Measurements from ENCODE around the gene KIF5B.
"Not testable (repeated sequence)": the region's sequence is repeated elsewhere in the genome, so short reads cannot be mapped to it uniquely, and the experiment has no call there.

Gene KIF5B

DNA sequence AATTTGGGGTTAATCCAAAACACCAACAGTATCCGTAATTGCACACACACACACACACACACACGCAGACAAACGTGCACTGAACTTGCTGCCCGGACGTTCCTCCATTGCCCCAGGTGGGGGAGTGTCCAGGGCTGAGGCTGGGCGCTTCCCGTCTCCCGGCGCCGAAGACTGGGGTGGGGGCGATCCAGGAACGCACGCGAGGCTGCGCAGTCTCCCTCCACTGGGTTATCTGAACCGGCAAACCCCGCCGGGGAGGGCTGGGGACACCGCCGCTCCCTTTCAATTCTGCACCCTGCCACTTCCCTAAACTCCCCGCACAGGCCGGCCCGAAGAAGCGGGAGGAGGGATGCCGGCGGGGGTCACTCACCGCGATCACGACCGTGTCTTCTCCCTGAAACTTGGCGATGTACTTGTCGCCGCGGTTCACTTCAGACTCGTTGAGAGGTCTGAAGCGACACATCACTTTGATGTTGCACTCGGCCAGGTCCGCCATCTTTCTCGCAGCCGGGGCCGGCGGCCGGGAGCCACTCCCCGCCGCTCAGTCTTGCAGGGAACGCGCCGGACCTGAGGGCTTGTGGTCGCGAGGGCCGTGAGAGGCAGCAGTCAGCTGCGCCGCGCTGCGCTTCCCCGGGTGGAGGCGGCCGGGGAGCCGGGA lies 618 bp downstream of the KIF5B start:
- Histone ChIP-seq H3K79me2 (ENCODE audit: insufficient read depth, low read depth) (peaks cover 55% of the 10 kb centered on the region), H2AFZ (ENCODE audit: low read depth) (peak overlapping the region; percentile 90), H3K4me1 (ENCODE audit: low read depth, poor library complexity, severe bottlenecking) (peaks cover 32% of the 10 kb centered on the region), H3K36me3 (ENCODE audit: insufficient read depth) (no peaks in the 10 kb centered on the region), H4K20me1 (ENCODE audit: insufficient read depth) (peaks cover 47% of the 10 kb centered on the region), H3K4me3 (IDR thresholded peaks at IDR 0.05; ENCODE audit: insufficient read depth, low read depth, low read length) (no peak overlapping the region), H3K27ac (peak overlapping the region; percentile 87), H3K27me3 (ENCODE audit: insufficient read depth, low read depth) (no peaks in the 10 kb centered on the region), H3K4me2 (peak overlapping the region; percentile 98), H3K9ac (peak overlapping the region; percentile 92)
- TF ChIP-seq, protein P1, sequence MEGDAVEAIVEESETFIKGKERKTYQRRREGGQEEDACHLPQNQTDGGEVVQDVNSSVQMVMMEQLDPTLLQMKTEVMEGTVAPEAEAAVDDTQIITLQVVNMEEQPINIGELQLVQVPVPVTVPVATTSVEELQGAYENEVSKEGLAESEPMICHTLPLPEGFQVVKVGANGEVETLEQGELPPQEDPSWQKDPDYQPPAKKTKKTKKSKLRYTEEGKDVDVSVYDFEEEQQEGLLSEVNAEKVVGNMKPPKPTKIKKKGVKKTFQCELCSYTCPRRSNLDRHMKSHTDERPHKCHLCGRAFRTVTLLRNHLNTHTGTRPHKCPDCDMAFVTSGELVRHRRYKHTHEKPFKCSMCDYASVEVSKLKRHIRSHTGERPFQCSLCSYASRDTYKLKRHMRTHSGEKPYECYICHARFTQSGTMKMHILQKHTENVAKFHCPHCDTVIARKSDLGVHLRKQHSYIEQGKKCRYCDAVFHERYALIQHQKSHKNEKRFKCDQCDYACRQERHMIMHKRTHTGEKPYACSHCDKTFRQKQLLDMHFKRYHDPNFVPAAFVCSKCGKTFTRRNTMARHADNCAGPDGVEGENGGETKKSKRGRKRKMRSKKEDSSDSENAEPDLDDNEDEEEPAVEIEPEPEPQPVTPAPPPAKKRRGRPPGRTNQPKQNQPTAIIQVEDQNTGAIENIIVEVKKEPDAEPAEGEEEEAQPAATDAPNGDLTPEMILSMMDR (conservative IDR thresholded peaks at IDR 0.05; ENCODE audit: low read depth, low read length): no peak

- TF ChIP-seq, protein P1 (conservative IDR thresholded peaks at IDR 0.05; ENCODE audit: low read depth, low read length): no peak
- Histone ChIP-seq H3K9ac (peak overlapping the region; percentile 92; the same call in 1 of the 2 replicates), H3K4me3 (IDR thresholded peaks at IDR 0.05; ENCODE audit: insufficient read depth, low read depth, low read length) (no peak overlapping the region), H3K4me2 (peak overlapping the region; percentile 98), H3K27me3 (ENCODE audit: insufficient read depth, low read depth) (no peaks in the 10 kb centered on the region), H2AFZ (ENCODE audit: low read depth) (no peak overlapping the region), H3K4me1 (ENCODE audit: low read depth, poor library complexity, severe bottlenecking) (peaks cover 32% of the 10 kb centered on the region), H4K20me1 (ENCODE audit: insufficient read depth) (peaks cover 60% of the 10 kb centered on the region), H3K79me2 (ENCODE audit: insufficient read depth, low read depth) (peaks cover 71% of the 10 kb centered on the region), H3K27ac (no peak overlapping the region), H3K36me3 (ENCODE audit: insufficient read depth) (no peaks in the 10 kb centered on the region)
These were observed 2.1 kb downstream of the KIF5B start for GRCh38 chr10:32054094-32054493.

- not testable (repeated sequence) for H3K4me3 ChIP-seq (IDR thresholded peaks at IDR 0.05; ENCODE audit: insufficient read depth, low read depth, low read length); H3K27ac ChIP-seq; H3K36me3 ChIP-seq (ENCODE audit: insufficient read depth); H2AFZ ChIP-seq (ENCODE audit: low read depth); H3K9ac ChIP-seq; H3K27me3 ChIP-seq (ENCODE audit: insufficient read depth, low read depth)
- peaks cover 66% of the 10 kb centered on the region for H4K20me1 ChIP-seq (ENCODE audit: insufficient read depth)
- peaks cover 32% of the 10 kb centered on the region for H3K4me1 ChIP-seq (ENCODE audit: low read depth, poor library complexity, severe bottlenecking)
- peaks cover 78% of the 10 kb centered on the region for H3K79me2 ChIP-seq (ENCODE audit: insufficient read depth, low read depth)
- H3K4me2 ChIP-seq: peak overlapping the region; percentile 98
These were observed 2.8 kb downstream of the KIF5B start for GRCh38 chr10:32053392-32053791.

- Histone ChIP-seq H4K20me1 (ENCODE audit: insufficient read depth) (peaks cover 66% of the 10 kb centered on the region), H3K4me3 (IDR thresholded peaks at IDR 0.05; ENCODE audit: insufficient read depth, low read depth, low read length) (no peak overlapping the region), H3K27ac (no peak overlapping the region), H3K9ac (no peak overlapping the region), H2AFZ (ENCODE audit: low read depth) (no peak overlapping the region), H3K4me2 (peak overlapping the region; percentile 98; the same call in 1 of the 2 replicates), H3K79me2 (ENCODE audit: insufficient read depth, low read depth) (peaks cover 92% of the 10 kb centered on the region), H3K27me3 (ENCODE audit: insufficient read depth, low read depth) (no peaks in the 10 kb centered on the region), H3K4me1 (ENCODE audit: low read depth, poor library complexity, severe bottlenecking) (peaks cover 32% of the 10 kb centered on the region), H3K36me3 (ENCODE audit: insufficient read depth) (peaks cover 5% of the 10 kb centered on the region; the same call in 1 of the 2 replicates)
- TF ChIP-seq, protein P1 (conservative IDR thresholded peaks at IDR 0.05; ENCODE audit: low read depth, low read length): no peak
These were observed 4.3 kb downstream of the KIF5B start for GRCh38 chr10:32051926-32052325.

- Histone ChIP-seq H3K79me2 (ENCODE audit: insufficient read depth, low read depth) (peaks cover 100% of the 10 kb centered on the region), H3K4me2 (no peak overlapping the region), H3K27ac (no peak overlapping the region), H3K9ac (no peak overlapping the region), H4K20me1 (ENCODE audit: insufficient read depth) (peaks cover 72% of the 10 kb centered on the region), H3K4me1 (ENCODE audit: low read depth, poor library complexity, severe bottlenecking) (peaks cover 32% of the 10 kb centered on the region), H3K27me3 (ENCODE audit: insufficient read depth, low read depth) (no peaks in the 10 kb centered on the region), H2AFZ (ENCODE audit: low read depth) (no peak overlapping the region), H3K36me3 (ENCODE audit: insufficient read depth) (peaks cover 15% of the 10 kb centered on the region; the same call in 1 of the 2 replicates), H3K4me3 (IDR thresholded peaks at IDR 0.05; ENCODE audit: insufficient read depth, low read depth, low read length) (no peak overlapping the region)
- TF ChIP-seq, protein P1 (conservative IDR thresholded peaks at IDR 0.05; ENCODE audit: low read depth, low read length): no peak
These were observed 6.0 kb downstream of the KIF5B start for GRCh38 chr10:32050177-32050576.

Measured in KMS-11 (cell line).